HG02759 (cell line): ENCODE measurements around the gene TRIM27.
"Not testable (repeated sequence)": the region's sequence is repeated elsewhere in the genome, so short reads cannot be mapped to it uniquely, and the experiment has no call there.

Experiments used
- ATAC-seq: cut with Tn5 transposase; IDR thresholded peaks from one replicate; pipeline ENCODE4 v1.9.1; 2021; ENCODE audit warnings: mild to moderate bottlenecking, moderate library complexity; ENCODE audit not compliant: unreplicated experiment

TRIM27 gene

GRCh38 chr6:28900577-28901256, 23.1 kb downstream of the TRIM27 start:
- ATAC-seq: no peak

GRCh38 chr6:28898710-28898965, 25.1 kb downstream of the TRIM27 start:
- ATAC-seq: no peak

- ATAC-seq: no peak
These were observed 26.4 kb downstream of the TRIM27 start for GRCh38 chr6:28897369-28897745.

- ATAC-seq: peak; percentile 5
These were observed 27.0 kb downstream of the TRIM27 start for GRCh38 chr6:28896505-28897368.

GRCh38 chr6:28895131-28895812, 28.5 kb downstream of the TRIM27 start:
- ATAC-seq: peak; percentile 67

- ATAC-seq: no peak
These were observed 30.5 kb downstream of the TRIM27 start for GRCh38 chr6:28893172-28893799.

GRCh38 chr6:28892525-28892924, 31.3 kb downstream of the TRIM27 start:
- ATAC-seq: no peak

GRCh38 chr6:28887796-28888496, 35.8 kb downstream of the TRIM27 start:
- no peak for ATAC-seq

GRCh38 chr6:28886079-28886439, 37.7 kb downstream of the TRIM27 start:
- no peak for ATAC-seq

GRCh38 chr6:28884423-28885131, 39.2 kb downstream of the TRIM27 start:
- no peak for ATAC-seq

GRCh38 chr6:28880894-28881780, 42.6 kb downstream of the TRIM27 start:
- no peak for ATAC-seq

- no peak for ATAC-seq
These were observed 43.3 kb downstream of the TRIM27 start for GRCh38 chr6:28880519-28880893.

- no peak for ATAC-seq
These were observed 47.1 kb downstream of the TRIM27 start for GRCh38 chr6:28876710-28877109.

- ATAC-seq: no peak
These were observed 48.5 kb downstream of the TRIM27 start for GRCh38 chr6:28875191-28875747.

GRCh38 chr6:28872157-28872817, 51.5 kb downstream of the TRIM27 start:
- ATAC-seq: not testable (repeated sequence)

- no peak for ATAC-seq
These were observed 52.2 kb downstream of the TRIM27 start for GRCh38 chr6:28871335-28872156.

- no peak for ATAC-seq
These were observed 54.9 kb downstream of the TRIM27 start for GRCh38 chr6:28868873-28869272.

- peak; percentile 34 for ATAC-seq
These were observed 56.7 kb downstream of the TRIM27 start for GRCh38 chr6:28867086-28867409.
